Measurements from ENCODE around the gene AGMO.

Gene AGMO

GRCh38 chr7:15397159-15397550, 164.7 kb downstream of the AGMO start:
- DNase-seq (ENCODE audit: low spot score): no peak

DNA sequence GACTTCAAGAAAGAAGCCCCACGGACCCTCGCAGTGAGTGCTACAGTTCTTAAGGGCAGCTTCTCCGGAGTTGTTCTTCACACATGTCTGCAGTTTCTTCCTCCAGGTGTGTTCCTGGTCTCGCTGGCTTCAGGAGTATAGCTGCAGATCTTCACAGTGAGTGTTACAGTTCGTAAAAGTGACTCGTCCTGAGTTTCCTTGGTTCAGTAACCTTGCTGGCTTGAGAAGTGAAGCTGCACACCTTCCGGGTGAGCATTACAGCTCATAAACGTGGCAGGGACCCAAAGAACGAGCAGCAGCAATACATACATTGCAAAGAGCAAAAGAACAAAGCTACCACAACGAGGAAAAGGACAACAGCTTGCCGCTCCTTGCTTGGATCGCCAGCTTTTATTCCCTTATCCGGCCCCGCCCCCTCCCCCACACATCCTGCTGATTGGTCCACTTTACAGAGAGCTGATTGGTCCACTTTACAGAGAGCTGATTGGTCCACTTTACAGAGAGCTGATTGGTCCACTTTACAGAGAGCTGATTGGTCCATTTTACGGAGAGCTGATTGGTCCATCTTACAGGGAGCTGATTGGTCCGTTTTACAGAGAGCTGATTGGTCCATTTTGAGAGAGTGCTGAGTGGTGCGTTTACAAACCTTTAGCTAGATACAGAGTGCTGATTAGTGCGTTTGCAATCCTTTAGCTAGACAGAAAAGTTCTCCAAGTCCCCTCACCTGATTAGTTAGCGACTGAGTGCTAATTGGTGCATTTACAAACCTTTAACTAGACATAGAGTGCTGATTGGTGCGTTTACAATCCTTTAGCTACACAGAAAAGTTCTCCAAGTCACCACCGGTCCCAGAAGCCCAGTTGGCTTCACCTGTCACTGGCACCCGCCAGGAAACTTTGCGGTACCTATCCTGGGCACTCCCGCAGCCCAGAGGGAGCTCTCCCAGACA, 165.3 kb downstream of the AGMO start:
- no peak for DNase-seq (ENCODE audit: low spot score)

- no peak for DNase-seq (ENCODE audit: low spot score)
Observed at GRCh38 chr7:15389073-15389472, 172.7 kb downstream of the AGMO start.

DNA sequence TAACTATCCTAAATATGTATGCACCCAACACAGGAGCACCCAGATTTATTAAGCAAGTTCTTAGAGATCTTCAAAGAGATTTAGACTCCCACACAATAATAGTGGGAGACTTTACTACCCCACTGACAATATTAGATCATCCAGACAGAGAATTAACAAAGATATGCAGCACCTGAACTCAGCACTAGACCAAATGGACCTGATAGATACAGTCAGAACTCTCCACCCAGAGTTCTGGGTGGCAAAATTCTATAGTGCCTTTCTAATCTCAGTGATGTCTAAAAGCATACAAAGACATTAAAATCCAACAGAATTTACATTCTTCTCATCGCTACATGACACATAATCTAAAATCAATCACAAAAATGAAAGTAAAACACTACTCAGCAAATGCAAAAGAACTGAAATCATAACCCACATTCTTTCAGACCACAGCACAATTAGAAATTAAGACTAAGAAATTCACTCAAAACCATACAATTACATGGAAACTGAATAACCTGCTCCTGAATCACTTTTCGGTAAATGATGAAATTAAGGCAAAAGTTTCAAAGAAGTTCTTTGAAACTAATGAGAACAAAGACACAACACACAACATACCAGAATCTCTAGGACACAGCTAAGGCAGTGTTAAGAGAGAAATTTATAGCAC, 183.2 kb downstream of the AGMO start:
- no peak for DNase-seq (ENCODE audit: low spot score)

- no peak for DNase-seq (ENCODE audit: low spot score)
Observed at GRCh38 chr7:15376600-15376999, 185.2 kb downstream of the AGMO start.

- DNase-seq (ENCODE audit: low spot score): no peak
Observed at GRCh38 chr7:15370441-15370840, 191.4 kb downstream of the AGMO start.

- no peak for DNase-seq (ENCODE audit: low spot score)
Observed at GRCh38 chr7:15368653-15369052, 193.2 kb downstream of the AGMO start.

DNA sequence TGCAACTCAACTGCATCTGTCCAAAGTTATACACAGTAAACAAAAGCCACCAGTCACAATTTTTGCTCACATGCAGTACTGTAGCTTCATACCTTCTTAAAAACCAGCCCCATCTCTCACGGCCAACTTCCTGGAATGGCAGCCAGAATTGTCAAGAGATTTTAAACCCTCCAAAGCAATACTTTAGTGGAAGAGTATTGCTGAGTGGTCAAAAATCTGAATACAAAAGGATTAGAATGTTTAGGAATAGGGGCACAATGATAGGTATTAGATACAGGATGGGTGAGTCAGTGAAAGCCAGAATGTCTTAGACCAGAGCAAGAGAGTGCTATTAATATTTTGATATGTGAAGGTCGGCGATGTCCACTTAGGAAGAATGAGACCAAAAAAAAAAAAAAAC, 193.9 kb downstream of the AGMO start:
- DNase-seq (ENCODE audit: low spot score): no peak

DNA sequence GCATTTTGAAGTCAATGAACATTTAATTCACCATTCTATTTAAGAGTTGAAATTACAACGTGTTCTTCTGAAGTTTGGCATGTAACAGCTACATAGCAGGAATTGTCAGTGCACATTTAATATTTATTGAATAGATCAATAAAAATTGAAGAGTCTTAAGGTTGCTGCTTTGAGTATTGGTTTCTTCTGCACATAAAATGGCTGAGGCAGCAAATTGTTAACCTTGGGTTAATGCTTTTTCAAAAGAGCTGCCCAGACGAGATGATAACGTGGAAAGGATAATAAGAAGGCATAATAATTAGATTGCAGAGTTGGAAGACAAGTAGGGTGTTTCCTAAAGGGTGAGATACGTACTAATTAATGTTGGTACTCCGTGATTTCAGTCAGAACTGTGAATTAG, 203.7 kb downstream of the AGMO start:
- no peak for DNase-seq (ENCODE audit: low spot score)

- no peak for DNase-seq (ENCODE audit: low spot score)
Observed at GRCh38 chr7:15352421-15353206, 209.2 kb downstream of the AGMO start.

- DNase-seq (ENCODE audit: low spot score): no peak
Observed at GRCh38 chr7:15345216-15345615, 216.6 kb downstream of the AGMO start.

DNA sequence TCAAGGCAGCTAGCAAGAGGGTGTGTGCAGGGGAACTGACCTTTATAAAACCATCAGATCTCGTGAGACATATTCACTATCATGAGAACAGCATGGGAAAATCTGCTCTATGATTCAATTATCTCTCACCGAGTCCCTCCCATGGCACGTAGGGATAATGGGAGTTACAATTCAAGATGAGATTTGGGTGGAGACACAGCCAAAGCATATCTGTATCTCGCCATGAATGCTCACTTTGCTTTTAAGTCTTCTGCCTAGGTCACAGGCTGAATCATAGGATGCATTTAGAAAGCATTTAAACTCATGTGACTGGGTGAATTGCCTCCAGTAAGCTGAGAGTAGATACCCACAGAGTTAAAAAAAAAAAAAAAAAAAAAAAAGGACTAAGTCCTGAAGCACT, 220.0 kb downstream of the AGMO start:
- no peak for DNase-seq (ENCODE audit: low spot score)

DNA sequence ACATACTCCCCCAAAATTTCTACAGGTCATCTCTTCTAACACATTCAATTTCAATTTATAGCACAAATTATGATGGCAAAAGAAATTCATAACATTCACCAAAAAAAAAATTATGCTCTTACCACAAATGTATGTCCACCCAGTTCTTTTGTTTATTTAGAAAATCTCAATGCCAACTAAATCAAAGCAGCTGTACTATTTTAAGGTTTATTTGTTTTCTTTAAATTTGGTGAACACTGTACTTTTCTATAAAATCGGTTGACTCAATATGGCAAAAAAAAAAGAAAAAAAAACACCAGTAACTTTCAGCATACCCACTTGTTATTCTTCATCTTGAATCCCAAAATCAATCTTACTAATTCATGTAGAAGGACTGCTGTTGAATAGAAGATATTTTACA, 225.7 kb downstream of the AGMO start:
- no peak for DNase-seq (ENCODE audit: low spot score)

DNA sequence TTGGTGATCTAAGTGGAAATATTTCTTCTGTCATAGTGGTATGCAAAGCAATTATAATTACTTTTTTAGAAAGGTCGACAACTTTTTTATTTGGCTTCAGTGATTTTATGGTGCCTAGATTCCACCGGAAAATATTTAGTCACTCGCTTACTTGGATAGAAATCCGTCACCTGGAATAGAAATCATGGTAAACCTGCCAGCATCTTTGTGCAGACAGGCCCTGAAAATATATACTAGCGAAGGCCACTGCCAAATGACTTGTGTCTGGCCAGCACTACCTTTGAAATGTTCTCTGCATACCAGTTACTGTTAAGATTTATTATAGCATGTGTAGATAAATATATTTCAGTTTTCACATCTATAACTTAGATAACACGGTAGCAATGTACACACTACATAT, 226.4 kb downstream of the AGMO start:
- no peak for DNase-seq (ENCODE audit: low spot score)

DNA sequence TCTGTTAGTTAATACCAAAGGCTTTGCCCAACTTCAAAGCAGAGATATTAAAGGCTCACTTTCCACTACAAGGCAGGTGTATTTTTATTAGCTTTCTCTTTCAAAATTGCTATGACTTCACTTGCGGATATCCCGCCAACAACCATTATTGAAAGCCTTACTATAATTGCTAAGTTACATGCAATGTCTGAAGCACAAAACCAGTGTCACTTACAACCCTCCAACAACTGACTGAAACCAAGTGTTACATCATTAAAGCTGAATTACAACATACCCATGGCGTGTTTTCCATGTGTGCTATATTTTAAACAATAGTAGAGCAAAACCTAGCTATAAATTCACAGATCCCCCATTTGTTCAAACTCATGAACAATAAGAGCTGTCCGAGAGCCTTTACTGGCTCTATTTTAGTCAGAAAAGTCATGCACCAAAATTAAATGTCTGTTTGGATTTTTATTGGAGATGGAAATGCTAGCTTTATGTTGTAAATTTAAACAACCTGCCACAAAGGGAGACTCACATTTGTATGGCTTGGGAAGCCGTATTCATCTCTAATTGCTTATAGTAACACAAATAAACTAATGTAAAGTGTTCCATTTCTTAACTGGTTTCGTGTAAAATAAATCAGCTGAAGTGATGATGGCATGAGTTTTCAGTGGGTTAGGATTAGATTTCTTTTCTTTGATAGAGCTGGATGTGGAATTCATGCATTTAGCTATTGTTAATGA, 227.1 kb downstream of the AGMO start:
- no peak for DNase-seq (ENCODE audit: low spot score)

- no peak for DNase-seq (ENCODE audit: low spot score)
Observed at GRCh38 chr7:15332956-15333355, 228.9 kb downstream of the AGMO start.

GRCh38 chr7:15330943-15331342, 230.9 kb downstream of the AGMO start:
- DNase-seq (ENCODE audit: low spot score): no peak

DNA sequence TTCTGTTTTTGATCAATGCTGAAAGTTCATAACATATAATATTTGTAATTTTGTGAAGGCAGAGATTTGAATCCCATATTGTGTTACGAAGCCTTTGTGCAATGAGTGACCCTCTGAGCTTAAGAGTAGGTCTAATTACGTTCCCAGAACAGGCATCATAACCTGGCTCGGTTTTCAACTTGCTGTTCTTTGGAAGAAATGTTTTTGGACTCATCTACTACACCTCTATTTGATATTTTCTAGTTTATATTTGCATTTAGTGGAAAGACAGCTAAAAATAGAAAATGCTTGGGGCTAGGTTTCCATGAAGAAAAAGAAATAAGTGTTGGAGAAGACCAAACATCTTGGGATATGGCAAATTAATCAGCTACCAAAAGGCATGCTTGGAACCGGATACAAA, 234.8 kb downstream of the AGMO start:
- DNase-seq (ENCODE audit: low spot score): no peak

DNA sequence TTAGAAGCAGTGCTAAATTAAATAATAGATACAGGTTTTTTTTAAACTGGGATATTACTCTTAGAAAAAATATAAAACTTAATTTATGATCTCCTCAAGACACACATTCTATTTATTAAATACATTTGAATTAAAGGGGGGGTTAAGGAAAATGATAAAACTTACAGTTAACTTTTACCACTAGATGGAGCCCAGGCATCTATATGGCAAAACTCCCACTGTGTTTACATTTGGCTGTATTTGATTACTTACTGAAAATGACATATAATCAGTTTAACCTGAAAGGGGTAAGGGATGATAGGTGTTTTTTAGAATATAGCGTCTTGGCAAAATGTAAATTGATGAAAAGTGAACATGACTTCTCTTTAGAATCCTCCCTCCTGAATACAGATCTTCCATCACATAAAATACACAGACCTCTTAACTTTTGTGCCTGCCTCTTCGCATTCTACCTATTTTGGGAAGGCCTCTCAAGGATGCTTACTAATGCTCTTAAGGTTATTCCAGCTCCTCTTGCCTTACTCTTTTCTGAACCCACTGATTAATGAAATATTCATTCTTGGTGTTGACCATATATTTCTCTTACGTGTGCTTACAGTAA, 235.7 kb downstream of the AGMO start:
- no peak for DNase-seq (ENCODE audit: low spot score)

DNA sequence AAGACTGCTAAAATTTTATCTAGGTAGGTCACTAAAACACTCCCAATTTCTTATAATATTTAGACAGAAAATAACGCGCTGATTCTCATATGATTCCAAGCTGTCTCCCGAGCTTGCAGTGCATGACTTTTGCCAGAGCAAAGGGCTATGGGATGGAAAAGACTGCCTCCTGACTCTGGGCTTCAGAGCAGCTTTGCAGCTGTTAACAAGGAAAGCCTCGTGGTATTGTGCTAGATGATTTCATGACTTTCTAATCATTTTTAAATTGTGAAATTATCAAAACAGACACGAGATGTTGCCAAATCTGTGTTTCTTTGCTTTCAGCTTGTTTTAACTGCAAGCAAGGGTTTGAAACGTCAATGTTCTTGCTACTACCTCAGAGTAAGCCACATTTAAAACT, 238.3 kb downstream of the AGMO start:
- no peak for DNase-seq (ENCODE audit: low spot score)

DNA sequence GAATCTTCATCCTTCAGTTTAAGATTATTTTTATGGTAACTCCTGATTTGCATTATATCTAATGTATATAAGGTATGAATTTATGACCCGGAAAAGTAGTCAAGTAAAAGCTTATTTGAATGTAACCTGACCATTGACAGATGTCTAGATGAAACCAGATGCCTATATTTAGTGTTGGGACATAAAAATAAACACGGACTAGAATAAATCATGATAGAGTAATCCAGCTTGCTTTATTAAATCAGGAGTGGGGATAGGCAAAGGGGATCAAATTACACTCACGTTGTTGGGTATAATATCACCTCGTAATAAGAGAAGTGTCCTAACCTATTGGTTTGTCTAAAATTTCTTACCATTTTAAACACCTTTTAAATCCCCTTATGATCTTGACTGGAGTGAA, 244.6 kb downstream of the AGMO start:
- no peak for DNase-seq (ENCODE audit: low spot score)

DNA sequence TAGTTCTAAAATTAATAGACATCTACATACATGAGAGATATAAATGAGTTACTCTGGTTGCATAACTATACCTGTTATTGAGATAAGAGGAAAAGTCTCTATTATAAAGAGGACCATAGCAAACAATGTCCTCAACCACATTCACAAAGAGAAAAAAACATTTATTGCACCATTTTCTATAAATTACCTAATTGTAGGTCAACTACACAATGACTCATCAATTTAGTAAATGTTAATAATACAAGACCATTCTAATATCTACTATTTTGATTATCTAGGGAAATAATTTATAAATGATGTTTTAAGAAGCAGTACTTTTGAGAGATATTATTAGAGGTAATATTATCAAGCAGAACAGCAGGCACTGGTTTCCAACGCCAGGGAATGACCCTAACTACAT, 246.1 kb downstream of the AGMO start:
- DNase-seq (ENCODE audit: low spot score): no peak

Data from CD4-positive, alpha-beta T cell treated with Interleukin-2 at 100 ng/mL for 4 hours (primary cell).